Measurements from ENCODE around the gene OR6X1. TPM values are rescaled to one million over a fixed set of nuclear protein-coding genes. Genes with fewer than 3 reads are reported as not detected.

OR6X1 gene
- total and polyA plus RNA-seq, 4 donors: not detected

DNA sequence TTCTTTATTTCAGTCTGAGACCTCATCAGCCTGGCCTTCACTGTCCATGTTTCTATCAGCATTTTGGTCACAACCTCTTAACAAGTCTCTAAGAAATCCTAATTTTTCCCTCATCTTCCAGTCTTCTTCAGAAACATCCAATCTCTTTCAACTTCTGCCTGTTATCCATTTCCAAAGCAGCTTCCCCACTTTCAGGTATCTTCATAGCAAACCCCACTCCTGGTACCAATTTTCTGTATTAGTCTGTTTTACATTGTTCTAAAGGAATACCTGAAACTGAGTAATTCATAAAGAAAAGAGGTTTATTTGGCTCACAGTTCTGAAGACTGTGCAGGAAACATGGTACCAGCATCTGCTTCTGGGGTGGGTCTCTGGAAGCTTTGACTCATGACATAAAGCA lies 8.1 kb upstream of the OR6X1 start:
- H3K9ac ChIP-seq (ENCODE audit: insufficient read depth in 1 of 2, low read length in 2 of 2): no peak overlapping the region
- ATAC-seq (ENCODE audit: insufficient read depth, low FRiP score) (no peak), DNase-seq (no peak)
- H3K27me3 ChIP-seq (ENCODE audit: control insufficient read depth in 3 of 3, insufficient read depth in 3 of 3, low read length in 2 of 3): no peaks in the 10 kb centered on the region
- H3K27ac ChIP-seq (ENCODE audit: low read depth in 1 of 2, low read length in 1 of 2): no peak overlapping the region
- H3K36me3 ChIP-seq (ENCODE audit: control insufficient read depth in 4 of 4, insufficient read depth in 4 of 4, low read length in 4 of 4): no peaks in the 10 kb centered on the region
- no peaks in the 10 kb centered on the region for H3K4me1 ChIP-seq (ENCODE audit: control insufficient read depth in 5 of 5, insufficient read depth in 5 of 5, low read length in 5 of 5)
- H3K4me3 ChIP-seq: no peak overlapping the region
- H3K9me3 ChIP-seq (ENCODE audit: control insufficient read depth in 4 of 4, insufficient read depth in 3 of 4, low read length in 3 of 4): peaks cover 0 to 7% (median 1%) of the 10 kb centered on the region in 4 donors
- TF ChIP-seq, protein P1, sequence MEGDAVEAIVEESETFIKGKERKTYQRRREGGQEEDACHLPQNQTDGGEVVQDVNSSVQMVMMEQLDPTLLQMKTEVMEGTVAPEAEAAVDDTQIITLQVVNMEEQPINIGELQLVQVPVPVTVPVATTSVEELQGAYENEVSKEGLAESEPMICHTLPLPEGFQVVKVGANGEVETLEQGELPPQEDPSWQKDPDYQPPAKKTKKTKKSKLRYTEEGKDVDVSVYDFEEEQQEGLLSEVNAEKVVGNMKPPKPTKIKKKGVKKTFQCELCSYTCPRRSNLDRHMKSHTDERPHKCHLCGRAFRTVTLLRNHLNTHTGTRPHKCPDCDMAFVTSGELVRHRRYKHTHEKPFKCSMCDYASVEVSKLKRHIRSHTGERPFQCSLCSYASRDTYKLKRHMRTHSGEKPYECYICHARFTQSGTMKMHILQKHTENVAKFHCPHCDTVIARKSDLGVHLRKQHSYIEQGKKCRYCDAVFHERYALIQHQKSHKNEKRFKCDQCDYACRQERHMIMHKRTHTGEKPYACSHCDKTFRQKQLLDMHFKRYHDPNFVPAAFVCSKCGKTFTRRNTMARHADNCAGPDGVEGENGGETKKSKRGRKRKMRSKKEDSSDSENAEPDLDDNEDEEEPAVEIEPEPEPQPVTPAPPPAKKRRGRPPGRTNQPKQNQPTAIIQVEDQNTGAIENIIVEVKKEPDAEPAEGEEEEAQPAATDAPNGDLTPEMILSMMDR (IDR thresholded peaks at IDR 0.05; ENCODE audit: control extremely low read depth, extremely low read depth): no peak

DNA sequence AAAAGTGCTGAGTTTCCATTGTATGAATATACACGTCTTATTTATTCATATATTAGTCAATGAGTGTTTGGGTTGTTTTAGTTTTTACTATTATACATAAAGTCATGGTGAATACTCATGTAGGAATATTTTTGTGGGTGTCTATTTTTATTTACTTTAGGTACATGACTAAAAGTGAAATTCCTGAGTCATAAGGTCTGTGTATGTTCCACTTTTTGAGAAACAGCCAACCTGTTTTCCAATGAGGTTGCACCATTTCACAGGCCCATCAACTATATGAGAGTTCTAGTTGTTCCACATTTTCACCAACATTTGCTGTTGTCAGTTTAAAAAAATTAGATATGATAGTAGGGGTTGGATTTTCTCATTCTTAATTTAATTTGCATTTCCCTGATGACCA lies 6.6 kb upstream of the OR6X1 start:
- Histone ChIP-seq H3K4me3 (no peak overlapping the region), H3K9me3 (ENCODE audit: control insufficient read depth in 4 of 4, insufficient read depth in 3 of 4, low read length in 3 of 4) (peaks cover 0 to 7% (median 1%) of the 10 kb centered on the region in 4 donors), H3K4me1 (ENCODE audit: control insufficient read depth in 5 of 5, insufficient read depth in 5 of 5, low read length in 5 of 5) (peaks cover 0 to 5% (median 0%) of the 10 kb centered on the region in 5 donors), H3K27ac (ENCODE audit: low read depth in 1 of 2, low read length in 1 of 2) (no peak overlapping the region), H3K27me3 (ENCODE audit: control insufficient read depth in 3 of 3, insufficient read depth in 3 of 3, low read length in 2 of 3) (no peaks in the 10 kb centered on the region), H3K36me3 (ENCODE audit: control insufficient read depth in 4 of 4, insufficient read depth in 4 of 4, low read length in 4 of 4) (no peaks in the 10 kb centered on the region), H3K9ac (ENCODE audit: insufficient read depth in 1 of 2, low read length in 2 of 2) (no peak overlapping the region)
- TF ChIP-seq, protein P1 (IDR thresholded peaks at IDR 0.05; ENCODE audit: control extremely low read depth, extremely low read depth): no peak
- DNase-seq (no peak), ATAC-seq (ENCODE audit: insufficient read depth, low FRiP score) (no peak)
- 79 to 95% methylated on average over 1 of the region's 1 CpG for WGBS, 2 donors

DNA sequence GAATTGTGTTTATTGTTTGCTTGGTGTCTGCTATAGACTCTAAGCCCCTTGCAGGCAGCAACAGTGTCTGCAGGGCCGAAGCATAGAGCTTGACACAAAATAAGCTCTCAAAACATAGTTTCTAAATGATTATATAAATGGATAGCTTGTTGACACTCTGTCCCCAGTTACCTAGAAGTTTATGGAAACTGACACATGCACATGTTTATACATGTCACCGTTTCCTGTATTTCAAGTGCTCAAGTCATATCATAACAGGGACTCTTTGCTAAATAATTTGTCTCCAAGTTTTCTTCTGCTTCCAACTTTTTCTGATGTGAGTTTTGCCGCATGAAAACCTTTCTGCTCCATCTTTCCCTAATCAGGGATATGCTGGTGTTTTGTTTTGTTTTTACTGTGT lies 3.7 kb upstream of the OR6X1 start:
- 76 to 88% methylated on average over 3 of the region's 3 CpGs for WGBS, 2 donors

More for the DNA sequence above, 3.7 kb upstream of the OR6X1 start:
- no peak overlapping the region for H3K27ac ChIP-seq (ENCODE audit: low read depth in 1 of 2, low read length in 1 of 2)
- TF ChIP-seq, protein P1 (IDR thresholded peaks at IDR 0.05; ENCODE audit: control extremely low read depth, extremely low read depth): no peak
- no peak overlapping the region for H3K9ac ChIP-seq (ENCODE audit: insufficient read depth in 1 of 2, low read length in 2 of 2)
- H3K9me3 ChIP-seq (ENCODE audit: control insufficient read depth in 4 of 4, insufficient read depth in 3 of 4, low read length in 3 of 4): peaks cover 0 to 7% (median 1%) of the 10 kb centered on the region in 4 donors
- no peaks in the 10 kb centered on the region for H3K36me3 ChIP-seq (ENCODE audit: control insufficient read depth in 4 of 4, insufficient read depth in 4 of 4, low read length in 4 of 4)
- ATAC-seq (ENCODE audit: insufficient read depth, low FRiP score): no peak
- H3K4me3 ChIP-seq: no peak overlapping the region
- H3K4me1 ChIP-seq (ENCODE audit: control insufficient read depth in 5 of 5, insufficient read depth in 5 of 5, low read length in 5 of 5): peaks cover 0 to 5% (median 0%) of the 10 kb centered on the region in 5 donors
- no peak for DNase-seq
- no peaks in the 10 kb centered on the region for H3K27me3 ChIP-seq (ENCODE audit: control insufficient read depth in 3 of 3, insufficient read depth in 3 of 3, low read length in 2 of 3)

All from lung (tissue), 12 donors.